Peyer's patch (tissue), 4 donors: ENCODE results near the gene ZNRF1.

Experiments
- CTCF ChIP-seq, 6 experiments: fragments of 450-650 bp in 4 of 6; fragments of 200-600 bp in 2 of 6; sonication (generic) in 1 of 6; IDR thresholded peaks; one replicate each; pipeline ENCODE4 v1.5.1; 2017 to 2019; ENCODE audit warnings: antibody characterized with exemption in 6 of 6, mild to moderate bottlenecking in 3 of 6, moderate library complexity in 1 of 6
- POLR2A ChIP-seq, 2 donors: fragments of 450-650 bp; IDR thresholded peaks; one replicate each; pipeline ENCODE4 v1.5.1; 2017; ENCODE audit warnings: antibody characterized with exemption in 2 of 2, mild to moderate bottlenecking in 2 of 2, moderate library complexity in 2 of 2

GRCh38 chr16:74991268-74991592 lies 7.6 kb upstream of the ZNRF1 start:
- TF ChIP-seq POLR2A (IDR thresholded peaks at IDR 0.05) (no peak), CTCF (IDR thresholded peaks at IDR 0.05) (no peak)
